Measurements from ENCODE around the gene RBKS. TPM values are rescaled to one million over a fixed set of nuclear protein-coding genes. Genes with fewer than 3 reads are reported as not detected.

Gene RBKS
- total and polyA plus RNA-seq, 2 of the 13 experiments (the other 11 are each of a cell fraction or from before 2014, with no cell fraction given): 7.7 to 8.3 TPM

DNA sequence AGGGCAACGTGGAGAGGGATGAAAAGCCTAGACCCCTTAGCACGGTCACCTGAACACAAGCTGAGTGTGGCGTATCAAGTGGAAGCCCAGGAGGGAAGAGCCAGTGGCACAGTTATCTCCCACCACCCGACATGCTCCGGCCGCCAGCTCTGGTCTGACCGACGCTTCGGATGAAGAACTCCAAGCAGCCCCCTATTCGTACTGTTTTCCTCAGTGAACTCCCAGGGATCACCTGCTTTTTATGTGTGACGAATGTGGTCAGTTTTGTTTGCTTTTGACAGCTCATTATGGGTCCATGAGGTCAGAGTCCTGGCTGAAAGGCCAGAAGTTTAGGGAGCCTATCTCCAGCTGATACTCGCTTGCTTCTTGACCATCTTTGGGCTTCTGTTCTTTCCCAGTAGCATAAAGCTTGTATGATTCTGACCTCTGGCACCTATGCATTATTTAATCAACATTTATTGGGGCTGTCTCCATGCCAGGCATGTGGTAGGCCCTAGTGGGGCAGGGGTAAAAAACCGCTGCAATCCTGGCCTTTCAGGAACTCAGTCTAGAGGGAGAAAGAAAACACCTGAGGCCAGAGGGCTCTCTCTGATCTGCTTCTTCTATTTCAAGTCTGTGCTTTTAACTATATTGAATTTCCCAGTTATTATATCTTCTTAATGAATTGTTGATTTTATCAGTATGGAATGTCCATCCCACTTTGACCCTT lies 151.7 kb downstream of the RBKS start (continued):
- TF ChIP-seq TP53 (CRISPR knock-in tag; conservative IDR thresholded peaks at IDR 0.05) (no peak), ZNF644 (CRISPR knock-in tag; IDR thresholded peaks at IDR 0.05; ENCODE audit: low read depth) (peak; percentile 72), SOX5 (CRISPR knock-in tag; IDR thresholded peaks at IDR 0.05; ENCODE audit: borderline replicate concordance) (peak; percentile 76), ATF7 (IDR thresholded peaks at IDR 0.05) (no peak), ATF7 (CRISPR knock-in tag; IDR thresholded peaks at IDR 0.05) (no peak), ZNF441 (CRISPR knock-in tag; IDR thresholded peaks at IDR 0.05; ENCODE audit: borderline replicate concordance) (peak; percentile 28; the same call in 1 of the 2 replicates), KAT8 (CRISPR knock-in tag; IDR thresholded peaks at IDR 0.05) (no peak), ZBTB3 (CRISPR knock-in tag; IDR thresholded peaks at IDR 0.05; ENCODE audit: borderline replicate concordance, low read depth) (peak; percentile 74; the same call in 1 of the 2 replicates), ZNF607 (CRISPR knock-in tag; IDR thresholded peaks at IDR 0.05; ENCODE audit: borderline replicate concordance) (peak; percentile 38; the same call in 1 of the 2 replicates), NR2C2 (CRISPR knock-in tag; IDR thresholded peaks at IDR 0.05; ENCODE audit: borderline replicate concordance) (peak; percentile 48), RBAK (CRISPR knock-in tag; IDR thresholded peaks at IDR 0.05) (no peak), ZNF747 (CRISPR knock-in tag; IDR thresholded peaks at IDR 0.05; ENCODE audit: borderline replicate concordance) (peak; percentile 66; the same call in 1 of the 2 replicates), ZNF616 (CRISPR knock-in tag; IDR thresholded peaks at IDR 0.05; ENCODE audit: low read depth) (peak; percentile 80; the same call in 1 of the 2 replicates), ZNF605 (CRISPR knock-in tag; IDR thresholded peaks at IDR 0.05) (peak; percentile 97), SP2 (CRISPR knock-in tag; IDR thresholded peaks at IDR 0.05) (no peak)
- TF ChIP-seq, protein P1, sequence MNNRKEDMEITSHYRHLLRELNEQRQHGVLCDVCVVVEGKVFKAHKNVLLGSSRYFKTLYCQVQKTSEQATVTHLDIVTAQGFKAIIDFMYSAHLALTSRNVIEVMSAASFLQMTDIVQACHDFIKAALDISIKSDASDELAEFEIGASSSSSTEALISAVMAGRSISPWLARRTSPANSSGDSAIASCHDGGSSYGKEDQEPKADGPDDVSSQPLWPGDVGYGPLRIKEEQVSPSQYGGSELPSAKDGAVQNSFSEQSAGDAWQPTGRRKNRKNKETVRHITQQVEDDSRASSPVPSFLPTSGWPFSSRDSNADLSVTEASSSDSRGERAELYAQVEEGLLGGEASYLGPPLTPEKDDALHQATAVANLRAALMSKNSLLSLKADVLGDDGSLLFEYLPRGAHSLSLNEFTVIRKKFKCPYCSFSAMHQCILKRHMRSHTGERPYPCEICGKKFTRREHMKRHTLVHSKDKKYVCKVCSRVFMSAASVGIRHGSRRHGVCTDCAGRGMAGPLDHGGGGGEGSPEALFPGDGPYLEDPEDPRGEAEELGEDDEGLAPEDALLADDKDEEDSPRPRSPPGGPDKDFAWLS (CRISPR knock-in tag; IDR thresholded peaks at IDR 0.05; ENCODE audit: borderline replicate concordance): 0 out of 2 replicates have a peak, but pooled peaks have one; percentile 67
- TF ChIP-seq, protein P2, sequence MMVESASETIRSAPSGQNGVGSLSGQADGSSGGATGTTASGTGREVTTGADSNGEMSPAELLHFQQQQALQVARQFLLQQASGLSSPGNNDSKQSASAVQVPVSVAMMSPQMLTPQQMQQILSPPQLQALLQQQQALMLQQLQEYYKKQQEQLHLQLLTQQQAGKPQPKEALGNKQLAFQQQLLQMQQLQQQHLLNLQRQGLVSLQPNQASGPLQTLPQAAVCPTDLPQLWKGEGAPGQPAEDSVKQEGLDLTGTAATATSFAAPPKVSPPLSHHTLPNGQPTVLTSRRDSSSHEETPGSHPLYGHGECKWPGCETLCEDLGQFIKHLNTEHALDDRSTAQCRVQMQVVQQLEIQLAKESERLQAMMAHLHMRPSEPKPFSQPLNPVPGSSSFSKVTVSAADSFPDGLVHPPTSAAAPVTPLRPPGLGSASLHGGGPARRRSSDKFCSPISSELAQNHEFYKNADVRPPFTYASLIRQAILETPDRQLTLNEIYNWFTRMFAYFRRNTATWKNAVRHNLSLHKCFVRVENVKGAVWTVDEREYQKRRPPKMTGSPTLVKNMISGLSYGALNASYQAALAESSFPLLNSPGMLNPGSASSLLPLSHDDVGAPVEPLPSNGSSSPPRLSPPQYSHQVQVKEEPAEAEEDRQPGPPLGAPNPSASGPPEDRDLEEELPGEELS (CRISPR knock-in tag; IDR thresholded peaks at IDR 0.05): peak; percentile 48
- TF ChIP-seq, protein P3, sequence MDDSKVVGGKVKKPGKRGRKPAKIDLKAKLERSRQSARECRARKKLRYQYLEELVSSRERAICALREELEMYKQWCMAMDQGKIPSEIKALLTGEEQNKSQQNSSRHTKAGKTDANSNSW (CRISPR knock-in tag; IDR thresholded peaks at IDR 0.05; ENCODE audit: borderline replicate concordance): no peak
- TF ChIP-seq, protein P4, sequence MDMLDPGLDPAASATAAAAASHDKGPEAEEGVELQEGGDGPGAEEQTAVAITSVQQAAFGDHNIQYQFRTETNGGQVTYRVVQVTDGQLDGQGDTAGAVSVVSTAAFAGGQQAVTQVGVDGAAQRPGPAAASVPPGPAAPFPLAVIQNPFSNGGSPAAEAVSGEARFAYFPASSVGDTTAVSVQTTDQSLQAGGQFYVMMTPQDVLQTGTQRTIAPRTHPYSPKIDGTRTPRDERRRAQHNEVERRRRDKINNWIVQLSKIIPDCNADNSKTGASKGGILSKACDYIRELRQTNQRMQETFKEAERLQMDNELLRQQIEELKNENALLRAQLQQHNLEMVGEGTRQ (IDR thresholded peaks at IDR 0.05; ENCODE audit: low read depth, low read length): no peak
- TF ChIP-seq, protein P4 (CRISPR knock-in tag; IDR thresholded peaks at IDR 0.05; ENCODE audit: borderline replicate concordance): peak; percentile 66; the same call in 1 of the 2 replicates
- TF ChIP-seq, protein P5, sequence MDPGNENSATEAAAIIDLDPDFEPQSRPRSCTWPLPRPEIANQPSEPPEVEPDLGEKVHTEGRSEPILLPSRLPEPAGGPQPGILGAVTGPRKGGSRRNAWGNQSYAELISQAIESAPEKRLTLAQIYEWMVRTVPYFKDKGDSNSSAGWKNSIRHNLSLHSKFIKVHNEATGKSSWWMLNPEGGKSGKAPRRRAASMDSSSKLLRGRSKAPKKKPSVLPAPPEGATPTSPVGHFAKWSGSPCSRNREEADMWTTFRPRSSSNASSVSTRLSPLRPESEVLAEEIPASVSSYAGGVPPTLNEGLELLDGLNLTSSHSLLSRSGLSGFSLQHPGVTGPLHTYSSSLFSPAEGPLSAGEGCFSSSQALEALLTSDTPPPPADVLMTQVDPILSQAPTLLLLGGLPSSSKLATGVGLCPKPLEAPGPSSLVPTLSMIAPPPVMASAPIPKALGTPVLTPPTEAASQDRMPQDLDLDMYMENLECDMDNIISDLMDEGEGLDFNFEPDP (CRISPR knock-in tag; conservative IDR thresholded peaks at IDR 0.05): 0 out of 2 replicates have a peak, but pooled peaks have one; percentile 74

Data from HepG2 (cell line).